Muscle of leg (tissue), 11 donors: Measurements from ENCODE around the gene FOXP4. TPM values are rescaled to one million over a fixed set of nuclear protein-coding genes. Genes with fewer than 3 reads are reported as not detected.

ENCODE experiments used
- DNase-seq: peaks from one replicate; pipeline ENCODE4 v3.0.0; 2013
- H3K27ac ChIP-seq: one replicate; pipeline ENCODE4 v1.5.1; 2013; ENCODE audit warnings: mild to moderate bottlenecking, low read length, control low read depth
- H3K27me3 ChIP-seq: one replicate; pipeline ENCODE4 v1.6.1; 2013; ENCODE audit warnings: low read length; ENCODE audit not compliant: control insufficient read depth, insufficient read depth
- H3K36me3 ChIP-seq: one replicate; pipeline ENCODE4 v1.6.1; 2013; ENCODE audit warnings: low read length; ENCODE audit not compliant: control insufficient read depth, insufficient read depth
- H3K4me1 ChIP-seq: one replicate; pipeline ENCODE4 v1.6.1; 2013; ENCODE audit warnings: low read length; ENCODE audit not compliant: control insufficient read depth, insufficient read depth
- H3K4me3 ChIP-seq: one replicate; pipeline ENCODE4 v1.5.1; 2013; ENCODE audit warnings: low read length, control low read depth
- H3K9me3 ChIP-seq: replicated peaks from 2 replicates; pipeline ENCODE4 v1.6.1; 2013; ENCODE audit warnings: low read depth, low read length; ENCODE audit not compliant: control insufficient read depth
- WGBS: methylation state at CpG from one replicate; pipeline ENCODE4 v1.1.5; 2013; ENCODE audit warnings: missing lambda C conversion rate; ENCODE audit not compliant: insufficient coverage; 5-methylcytosine and 5-hydroxymethylcytosine counted together
- polyA plus RNA-seq, 8 donors: library from polyadenylated mRNA; unstranded; fragments of 120-200 nt; gene quantifications; one replicate each; pipeline versions ENCODE4 v1.2.1 to v1.2.3, GENCODE V29; 2013; ENCODE audit warnings: inconsistent platforms in 1 of 8, low replicate concordance in 1 of 8; ENCODE audit not compliant: insufficient read length in 8 of 8, insufficient read depth in 1 of 8
- total RNA-seq: library from RNA; stranded (reverse); fragments of 120-200 nt; gene quantifications from one replicate; pipeline ENCODE4 v1.2.4, GENCODE V29; 2013

FOXP4 gene
- total and polyA plus RNA-seq, 9 donors, result 3.0 to 25.7 (median 14.3) TPM

DNA sequence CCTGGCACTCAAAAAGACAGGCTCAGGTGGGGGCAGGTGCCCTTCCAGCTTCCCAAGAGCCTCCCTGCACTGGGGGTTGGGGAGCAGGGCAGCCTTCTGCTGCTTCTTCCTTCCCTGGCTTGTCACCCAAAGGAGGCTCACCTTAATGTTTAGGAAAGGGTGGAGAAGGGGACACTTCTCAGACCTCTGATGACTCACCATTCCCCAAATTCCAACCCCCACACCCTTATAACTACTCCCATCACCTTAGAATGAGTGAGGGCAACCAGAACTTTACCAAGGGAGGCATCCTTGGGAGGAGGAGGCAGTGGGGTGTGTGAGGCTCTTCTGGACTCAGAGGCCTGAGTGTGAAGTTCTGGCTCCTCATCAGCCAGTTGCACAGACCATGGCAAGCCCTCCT is 15.2 kb upstream of the FOXP4 start:
- no peak overlapping the region for H3K27ac ChIP-seq
- no peaks in the 10 kb centered on the region for H3K36me3 ChIP-seq
- DNase-seq, result no peak
- peaks cover 67% of the 10 kb centered on the region for H3K27me3 ChIP-seq
- H3K4me3 ChIP-seq, result no peak overlapping the region
- H3K9me3 ChIP-seq, result no peaks in the 10 kb centered on the region
- H3K4me1 ChIP-seq, result peaks cover 24% of the 10 kb centered on the region

DNA sequence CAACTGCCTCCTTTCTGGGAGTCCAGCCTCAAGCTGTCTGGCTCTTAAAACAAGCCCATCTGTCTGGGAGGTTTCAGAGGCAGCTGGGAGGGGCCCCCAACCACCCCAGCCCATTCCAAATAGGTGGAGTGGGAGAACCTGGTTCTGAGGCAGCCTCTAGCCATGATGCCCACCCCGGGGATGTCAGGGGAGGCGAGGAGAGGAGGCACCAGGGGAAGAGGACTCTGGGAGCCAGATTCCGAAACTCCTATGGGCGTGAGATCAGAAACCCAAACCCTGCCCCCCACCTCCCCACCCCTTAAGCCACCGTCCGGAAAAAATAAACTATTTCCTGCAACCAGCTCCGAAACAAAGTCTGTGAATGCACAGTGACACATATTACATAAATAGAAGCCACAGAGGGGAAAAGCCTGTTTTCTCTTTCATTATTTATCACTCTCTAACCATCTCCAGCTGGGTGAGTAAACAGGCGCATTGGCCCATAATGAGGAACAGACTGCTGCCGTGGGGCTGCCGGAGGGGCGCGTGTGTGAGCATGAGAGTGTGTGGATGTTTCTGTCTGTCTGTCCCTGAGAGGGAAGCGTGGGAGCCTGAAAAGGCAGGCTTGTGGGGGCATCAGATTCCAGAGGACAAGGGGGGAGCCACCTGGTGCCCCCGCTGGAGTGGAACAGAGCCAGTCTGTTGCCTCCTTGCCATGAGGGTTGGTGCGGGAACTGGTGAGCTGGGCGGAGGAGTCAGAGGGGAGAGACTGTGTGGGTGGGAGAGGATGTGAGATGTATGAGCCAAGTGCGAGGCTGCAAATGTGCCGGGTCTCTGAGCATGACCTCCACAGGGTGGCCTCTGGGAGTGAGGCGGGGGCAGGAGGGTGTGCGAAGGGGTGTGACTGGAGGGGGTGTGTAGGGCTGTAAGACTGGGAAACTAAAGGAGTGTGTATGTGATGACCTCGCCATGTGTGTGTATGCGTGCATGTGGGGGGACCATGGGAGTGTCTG is 14.3 kb upstream of the FOXP4 start:
- Histone ChIP-seq H3K4me3 (no peak overlapping the region), H3K9me3 (no peaks in the 10 kb centered on the region), H3K36me3 (no peaks in the 10 kb centered on the region), H3K27ac (no peak overlapping the region), H3K27me3 (peaks cover 70% of the 10 kb centered on the region), H3K4me1 (peaks cover 27% of the 10 kb centered on the region)
- WGBS, result 14% methylated on average over 17 of the region's 22 CpGs
- DNase-seq, result peak; percentile 73

DNA sequence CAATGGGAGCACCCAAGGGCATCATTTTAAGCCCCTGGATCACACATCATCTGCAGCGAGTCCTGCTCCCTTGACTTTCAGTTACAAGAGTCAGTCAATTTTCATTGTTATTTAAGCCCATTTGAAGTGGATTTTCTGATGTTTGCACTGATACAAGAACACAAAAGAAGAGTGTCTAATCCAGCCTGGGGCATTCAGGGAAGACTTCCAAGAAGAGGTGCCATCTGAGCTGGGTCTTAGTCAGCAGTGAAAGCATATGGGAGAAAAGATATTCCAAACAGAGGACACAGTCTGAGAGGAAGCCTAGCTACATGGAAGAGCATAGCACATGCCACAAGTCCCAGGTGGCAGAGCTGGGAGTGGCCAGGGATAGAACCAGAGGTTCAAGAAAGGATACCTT is 10.4 kb upstream of the FOXP4 start:
- no peaks in the 10 kb centered on the region for H3K36me3 ChIP-seq
- H3K4me1 ChIP-seq, result peaks cover 20% of the 10 kb centered on the region
- peaks cover 62% of the 10 kb centered on the region for H3K27me3 ChIP-seq
- WGBS, result no CpG with 5 or more reads among the region's 1 CpG
- H3K27ac ChIP-seq, result no peak overlapping the region
- DNase-seq, result no peak
- no peak overlapping the region for H3K4me3 ChIP-seq
- no peaks in the 10 kb centered on the region for H3K9me3 ChIP-seq

DNA sequence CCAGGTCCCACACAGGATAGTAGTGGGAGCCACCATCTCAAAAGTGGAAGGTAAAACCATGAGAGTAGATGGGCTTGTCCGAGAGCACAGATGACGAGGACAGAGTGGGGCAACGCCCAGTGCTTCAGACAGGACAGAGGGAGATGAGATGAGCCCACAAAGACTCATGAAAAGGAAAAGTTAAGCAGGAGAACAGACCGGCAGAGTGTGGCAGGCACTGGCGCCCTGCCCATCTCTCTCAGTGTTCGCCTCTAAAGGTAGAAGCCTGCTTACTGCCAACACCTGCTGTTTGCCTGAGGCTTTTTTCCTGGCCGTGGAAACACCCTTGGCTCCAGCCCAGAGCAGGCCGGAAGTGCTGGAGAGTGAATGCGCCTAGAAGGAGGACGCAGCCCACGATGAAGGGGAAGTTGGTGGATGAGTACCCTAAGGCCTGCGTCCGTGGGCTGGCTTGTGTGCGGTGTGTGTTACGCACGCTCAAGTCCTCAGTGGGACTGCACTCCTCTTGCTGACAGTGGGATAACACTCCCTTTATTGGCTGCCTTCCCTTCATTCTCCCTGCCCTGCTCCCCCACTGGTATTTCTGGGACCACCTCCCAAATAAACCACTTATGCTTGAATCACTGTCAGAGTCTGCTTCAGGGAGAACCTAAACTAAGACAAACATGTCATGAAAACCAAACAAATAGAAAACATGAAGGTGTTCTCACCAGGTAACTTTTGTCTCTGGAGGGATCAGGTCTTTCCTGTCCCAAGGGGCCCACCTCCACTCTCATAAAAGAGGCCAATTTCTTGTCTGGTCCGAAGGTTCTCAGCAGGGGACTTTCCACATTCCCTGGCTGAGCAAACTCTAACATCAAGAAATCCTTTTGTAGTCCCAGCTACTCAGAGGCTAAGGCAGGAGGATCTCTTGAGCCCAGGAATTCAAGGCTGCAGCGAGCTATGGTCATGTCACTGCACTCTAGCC is 9.1 kb upstream of the FOXP4 start:
- H3K36me3 ChIP-seq, result no peaks in the 10 kb centered on the region
- DNase-seq, result peak; percentile 49
- H3K27ac ChIP-seq, result no peak overlapping the region
- WGBS, result 28% methylated on average over 18 of the region's 18 CpGs
- no peak overlapping the region for H3K4me3 ChIP-seq
- H3K27me3 ChIP-seq, result peaks cover 53% of the 10 kb centered on the region
- H3K9me3 ChIP-seq, result no peaks in the 10 kb centered on the region
- H3K4me1 ChIP-seq, result peaks cover 9% of the 10 kb centered on the region

DNA sequence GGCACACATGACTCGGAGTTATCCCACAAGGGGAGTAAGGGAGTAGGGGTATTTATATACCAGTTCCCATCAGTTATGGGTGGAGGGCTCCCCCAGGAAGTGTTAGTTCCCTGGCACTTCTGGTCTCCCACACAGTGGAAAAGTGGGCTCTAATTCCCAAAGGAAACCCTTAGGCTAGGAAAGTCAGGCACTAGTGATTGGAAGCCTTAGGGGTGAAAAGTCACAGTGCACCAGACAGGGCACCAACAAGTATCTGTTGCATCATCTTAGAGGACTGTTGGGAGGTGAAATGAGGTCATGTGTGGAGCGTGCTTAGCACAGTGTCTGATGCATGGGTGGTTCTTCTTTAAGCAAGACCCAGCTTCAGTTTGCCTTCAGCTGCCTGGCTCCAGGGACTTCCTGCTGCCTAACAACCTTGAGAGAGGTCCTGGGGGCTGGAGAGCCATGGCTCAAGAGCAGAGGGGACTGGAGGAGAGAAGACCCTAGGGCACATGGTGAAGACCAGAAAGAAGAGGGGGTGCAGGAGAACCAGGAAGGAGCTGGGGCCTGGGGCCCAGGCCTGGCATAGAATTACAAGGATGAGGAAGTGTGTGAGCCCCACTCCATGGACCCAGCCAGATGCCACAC is 7.5 kb upstream of the FOXP4 start:
- no peaks in the 10 kb centered on the region for H3K9me3 ChIP-seq
- H3K27me3 ChIP-seq, result peaks cover 54% of the 10 kb centered on the region
- no peaks in the 10 kb centered on the region for H3K36me3 ChIP-seq
- H3K4me1 ChIP-seq, result peaks cover 6% of the 10 kb centered on the region
- no peak for DNase-seq
- WGBS, result 50% methylated on average over 1 of the region's 2 CpGs
- H3K27ac ChIP-seq, result no peak overlapping the region
- H3K4me3 ChIP-seq, result no peak overlapping the region

DNA sequence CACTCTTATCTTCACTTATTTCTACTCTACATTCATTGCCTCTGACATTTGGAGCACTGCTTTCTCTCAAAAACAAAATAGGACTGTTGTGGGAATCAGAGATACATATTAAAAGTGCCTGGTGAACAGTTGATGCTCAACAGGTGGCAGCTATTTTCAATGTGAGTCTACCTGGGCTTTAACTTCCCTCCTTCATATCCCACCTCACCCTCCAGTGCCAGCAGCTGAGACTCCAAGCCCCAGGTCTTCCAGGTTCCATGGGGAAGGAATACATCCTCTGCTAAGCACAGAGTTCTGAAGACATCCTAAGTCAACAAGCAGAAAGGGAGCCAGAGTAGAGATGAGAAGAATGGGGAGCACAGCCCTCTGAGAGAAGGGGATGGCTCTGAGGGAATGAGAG is 7.0 kb upstream of the FOXP4 start:
- no peaks in the 10 kb centered on the region for H3K36me3 ChIP-seq
- H3K27ac ChIP-seq, result no peak overlapping the region
- H3K27me3 ChIP-seq, result peaks cover 59% of the 10 kb centered on the region
- no peak overlapping the region for H3K4me3 ChIP-seq
- peaks cover 6% of the 10 kb centered on the region for H3K4me1 ChIP-seq
- no peaks in the 10 kb centered on the region for H3K9me3 ChIP-seq
- DNase-seq, result no peak

DNA sequence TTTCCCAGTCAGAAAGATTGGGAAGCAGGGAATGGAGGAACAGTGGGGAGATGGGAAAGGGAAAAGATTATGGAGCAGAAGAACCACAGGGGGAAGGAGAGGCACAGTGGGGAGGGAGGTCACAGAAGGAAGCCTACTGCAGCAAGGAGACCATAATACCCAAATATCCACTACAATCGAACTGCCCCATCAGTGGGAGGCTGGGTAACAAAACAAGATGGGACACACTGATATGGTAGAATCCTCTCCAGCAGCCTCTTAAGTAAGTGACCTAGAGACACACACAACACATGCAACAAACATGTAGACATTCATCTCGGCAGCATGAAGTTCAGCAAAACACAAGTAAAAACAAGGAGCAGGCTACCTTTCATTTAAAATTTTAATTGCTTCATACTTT is 4.8 kb upstream of the FOXP4 start:
- H3K36me3 ChIP-seq, result no peaks in the 10 kb centered on the region
- no CpG with 5 or more reads among the region's 2 CpGs for WGBS

DNA sequence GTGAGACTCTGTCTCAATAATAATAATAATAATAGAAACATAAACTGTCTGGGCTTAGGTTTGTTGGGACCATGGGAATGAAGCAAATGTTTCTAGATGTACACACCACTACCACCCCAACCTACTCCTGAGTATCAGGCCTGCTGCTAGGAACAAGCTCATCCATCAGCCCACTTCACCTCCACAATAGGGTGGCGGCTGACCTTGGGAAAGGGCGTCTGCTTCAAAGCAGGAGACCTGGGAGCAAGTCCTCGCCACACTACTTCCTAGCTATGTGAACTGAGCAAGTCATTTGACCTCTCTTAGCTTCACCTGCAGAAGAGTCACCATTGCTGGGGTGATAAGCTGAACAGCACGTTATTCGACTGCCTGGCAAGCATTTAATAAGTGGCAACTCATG is 3.1 kb upstream of the FOXP4 start:
- Histone ChIP-seq H3K27ac (no peak overlapping the region), H3K9me3 (no peaks in the 10 kb centered on the region), H3K4me3 (no peak overlapping the region), H3K4me1 (peaks cover 21% of the 10 kb centered on the region), H3K36me3 (no peaks in the 10 kb centered on the region), H3K27me3 (peaks cover 56% of the 10 kb centered on the region)
- no peak for DNase-seq
- 72% methylated on average over 4 of the region's 5 CpGs for WGBS

More for the DNA sequence above, 4.8 kb upstream of the FOXP4 start:
- DNase-seq, result no peak
- Histone ChIP-seq H3K27me3 (peaks cover 62% of the 10 kb centered on the region), H3K4me1 (peaks cover 17% of the 10 kb centered on the region), H3K4me3 (no peak overlapping the region), H3K27ac (no peak overlapping the region), H3K9me3 (no peaks in the 10 kb centered on the region)

DNA sequence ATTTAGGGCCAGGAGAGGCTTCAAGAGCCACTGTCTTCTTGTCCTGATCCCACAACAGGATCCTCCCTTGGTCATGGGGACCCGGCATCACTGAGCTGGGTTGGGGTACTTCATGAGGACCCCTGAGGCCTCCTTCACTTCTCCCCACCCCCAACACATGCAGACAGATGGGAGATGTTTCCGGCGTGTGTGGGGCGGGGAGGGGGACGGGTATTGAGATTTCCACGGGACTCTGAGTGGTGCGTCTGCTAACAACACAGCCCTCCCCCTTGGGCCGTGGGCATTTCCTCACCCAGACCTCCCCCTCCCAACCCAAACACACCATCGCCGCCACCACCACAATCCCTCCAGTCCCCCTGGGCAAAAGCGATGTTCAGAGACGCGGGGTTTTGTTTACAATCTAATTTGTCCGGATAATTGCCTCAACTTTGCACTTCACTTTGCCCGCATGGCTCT is 906 bp upstream of the FOXP4 start:
- Histone ChIP-seq H3K36me3 (no peaks in the 10 kb centered on the region), H3K27ac (no peak overlapping the region), H3K9me3 (no peaks in the 10 kb centered on the region), H3K4me3 (peak overlapping the region; percentile 44), H3K27me3 (peaks cover 60% of the 10 kb centered on the region), H3K4me1 (peaks cover 29% of the 10 kb centered on the region)
- WGBS, result 5% methylated on average over 9 of the region's 15 CpGs
- DNase-seq, result no peak
